GM03348 (cell line): ENCODE measurements around the gene RARS2.
A peak's percentile ranks its signal among the peaks of the same experiment; 100 is the strongest.
"Not testable (repeated sequence)": the region's sequence is repeated elsewhere in the genome, so short reads cannot be mapped to it uniquely, and the experiment has no call there.

Experiments
- DNase-seq: peaks from one replicate; pipeline ENCODE4 v3.0.0; 2012; ENCODE audit warnings: low spot score

RARS2 gene, protein sequence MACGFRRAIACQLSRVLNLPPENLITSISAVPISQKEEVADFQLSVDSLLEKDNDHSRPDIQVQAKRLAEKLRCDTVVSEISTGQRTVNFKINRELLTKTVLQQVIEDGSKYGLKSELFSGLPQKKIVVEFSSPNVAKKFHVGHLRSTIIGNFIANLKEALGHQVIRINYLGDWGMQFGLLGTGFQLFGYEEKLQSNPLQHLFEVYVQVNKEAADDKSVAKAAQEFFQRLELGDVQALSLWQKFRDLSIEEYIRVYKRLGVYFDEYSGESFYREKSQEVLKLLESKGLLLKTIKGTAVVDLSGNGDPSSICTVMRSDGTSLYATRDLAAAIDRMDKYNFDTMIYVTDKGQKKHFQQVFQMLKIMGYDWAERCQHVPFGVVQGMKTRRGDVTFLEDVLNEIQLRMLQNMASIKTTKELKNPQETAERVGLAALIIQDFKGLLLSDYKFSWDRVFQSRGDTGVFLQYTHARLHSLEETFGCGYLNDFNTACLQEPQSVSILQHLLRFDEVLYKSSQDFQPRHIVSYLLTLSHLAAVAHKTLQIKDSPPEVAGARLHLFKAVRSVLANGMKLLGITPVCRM

DNA sequence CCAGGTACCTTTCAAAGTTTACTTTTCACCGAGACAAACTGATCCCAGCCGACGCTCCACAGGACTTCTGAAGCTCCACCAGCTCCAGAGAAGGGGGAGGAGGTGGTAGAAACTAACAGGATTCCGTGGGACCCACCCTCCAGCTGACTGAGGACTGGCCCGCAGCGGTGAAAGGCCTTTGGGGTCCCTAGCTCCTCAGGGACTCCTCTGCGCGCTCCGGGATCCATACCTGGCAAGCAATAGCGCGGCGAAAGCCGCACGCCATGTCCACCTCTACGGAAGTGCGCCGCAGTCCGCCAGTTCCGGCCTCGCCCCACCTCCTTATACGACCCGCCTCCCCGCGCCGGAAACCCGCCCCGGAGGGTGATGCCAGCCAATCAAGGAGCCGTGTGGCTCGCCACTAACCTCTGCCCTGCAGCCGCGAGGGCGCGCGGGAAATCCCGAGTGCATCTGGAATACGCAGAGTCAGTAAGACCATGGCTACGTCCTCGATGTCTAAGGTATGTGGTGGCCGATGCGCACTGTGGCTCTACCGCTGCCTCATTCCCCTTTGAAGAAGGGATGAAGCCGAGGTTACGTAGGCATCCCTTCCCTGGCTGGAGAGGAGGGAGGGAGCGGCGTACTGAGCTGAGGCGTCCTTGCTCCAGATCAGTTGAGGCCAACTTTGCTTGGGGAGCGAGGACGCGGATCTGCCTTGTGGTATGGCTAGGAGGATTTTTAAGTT lies at the start of gene RARS2, which contains the start of gene ORC3:
TSS of gene RARS2 (minus strand) at position 295 of the 724 bp plus-strand sequence. CDS start at position 265, 30 bp downstream.
TSS of gene ORC3 (plus strand) at position 443 of the 724 bp plus-strand sequence. CDS start at position 477, 34 bp downstream.
- DNase-seq, result peak; percentile 99

DNA sequence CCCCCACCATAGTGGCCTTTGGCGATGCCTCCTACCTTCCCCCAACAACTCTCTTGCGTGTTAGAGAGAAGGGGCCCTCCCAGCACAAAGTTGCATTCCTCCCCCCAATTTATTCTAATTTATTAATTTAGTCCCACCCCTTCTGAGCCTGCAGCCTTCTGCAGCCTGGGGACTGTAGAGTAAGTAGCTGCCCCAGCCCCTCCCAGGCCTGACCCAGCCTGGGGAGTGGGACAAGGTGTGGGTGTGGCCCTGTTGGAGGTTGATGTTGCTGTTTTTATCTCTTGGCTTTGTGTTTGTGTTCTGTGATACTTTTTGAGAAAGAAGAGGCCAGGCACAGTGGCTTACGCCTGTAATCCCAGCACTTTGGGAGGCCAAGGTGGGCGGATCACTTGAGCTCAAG lies 49.6 kb upstream of the RARS2 start:
- no peak for DNase-seq

DNA sequence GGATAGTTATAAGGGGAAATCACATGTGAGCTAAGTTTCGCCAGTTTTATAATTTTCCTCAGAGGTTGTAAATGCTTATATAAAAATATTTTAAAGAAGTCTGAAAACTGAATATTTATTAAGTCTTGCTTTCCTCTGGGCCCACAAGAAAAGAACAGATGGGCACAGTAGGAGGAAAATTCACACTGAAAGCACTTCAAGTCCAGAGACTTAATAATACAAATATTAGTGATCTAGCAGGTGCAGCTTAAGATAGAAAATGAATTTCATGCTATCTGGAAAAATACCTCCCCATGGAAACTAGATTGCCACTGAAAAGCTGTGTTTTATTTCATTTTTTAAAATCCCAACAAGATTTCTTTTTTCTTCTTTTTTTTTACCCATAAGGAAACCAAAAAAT lies 47.3 kb upstream of the RARS2 start:
- DNase-seq, result no peak

DNA sequence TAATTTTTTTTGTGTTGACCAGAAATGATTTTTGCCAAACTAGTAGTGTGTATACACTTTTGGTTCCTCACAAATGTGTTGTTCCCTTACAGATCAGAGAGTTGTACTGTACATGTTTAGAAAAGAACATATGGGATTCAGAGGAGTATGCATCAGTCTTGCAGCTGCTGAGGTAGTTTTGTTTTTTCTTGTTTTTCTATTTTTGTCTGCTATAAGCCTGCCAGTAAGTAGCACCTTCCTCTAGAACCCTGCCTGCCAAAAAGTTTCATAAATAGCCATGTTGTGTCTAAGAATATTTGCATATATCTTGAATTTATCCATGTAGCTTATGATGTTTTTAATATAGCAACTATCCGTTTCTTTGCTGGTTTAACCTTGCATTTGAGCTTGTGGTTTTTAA lies 46.5 kb upstream of the RARS2 start:
- no peak for DNase-seq

DNA sequence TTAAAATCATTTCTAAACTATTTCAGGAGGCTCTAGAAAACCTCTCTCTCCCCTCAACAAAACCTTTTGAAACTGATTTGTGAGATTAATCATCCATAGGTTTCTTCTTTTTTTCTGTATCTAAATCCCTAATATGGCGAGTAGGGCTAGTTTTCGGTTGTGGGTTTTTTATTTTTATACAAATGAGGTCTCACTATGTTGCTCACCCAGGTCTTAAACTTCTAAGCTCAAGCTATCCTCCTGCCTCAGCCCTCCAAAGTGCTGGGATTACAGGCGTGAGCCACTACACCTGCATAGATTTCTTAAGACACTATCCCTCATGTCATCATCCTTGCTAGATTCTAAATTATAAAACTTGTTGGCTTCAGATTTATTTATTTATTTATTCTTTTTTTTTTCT lies 44.1 kb upstream of the RARS2 start:
- no peak for DNase-seq

DNA sequence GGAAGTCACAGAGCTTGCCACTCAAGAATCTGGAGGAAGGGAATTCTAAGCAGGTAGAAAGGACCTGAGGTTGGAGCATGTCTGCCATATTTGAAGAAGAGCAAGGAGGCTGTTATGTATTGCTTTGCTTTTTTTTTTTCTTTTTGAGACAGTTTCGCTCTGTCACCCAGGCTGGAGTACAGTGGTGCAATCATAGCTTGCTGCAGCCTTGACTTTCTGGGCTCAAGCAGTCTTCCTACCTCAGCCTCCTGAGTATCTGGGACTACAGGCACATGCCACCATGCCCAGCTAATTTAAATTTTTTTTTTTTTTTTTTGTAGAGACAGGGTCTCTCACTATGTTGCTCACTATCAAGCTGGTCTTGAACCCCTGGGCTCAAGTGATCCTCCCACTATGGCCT lies 41.0 kb upstream of the RARS2 start:
- DNase-seq, result no peak

DNA sequence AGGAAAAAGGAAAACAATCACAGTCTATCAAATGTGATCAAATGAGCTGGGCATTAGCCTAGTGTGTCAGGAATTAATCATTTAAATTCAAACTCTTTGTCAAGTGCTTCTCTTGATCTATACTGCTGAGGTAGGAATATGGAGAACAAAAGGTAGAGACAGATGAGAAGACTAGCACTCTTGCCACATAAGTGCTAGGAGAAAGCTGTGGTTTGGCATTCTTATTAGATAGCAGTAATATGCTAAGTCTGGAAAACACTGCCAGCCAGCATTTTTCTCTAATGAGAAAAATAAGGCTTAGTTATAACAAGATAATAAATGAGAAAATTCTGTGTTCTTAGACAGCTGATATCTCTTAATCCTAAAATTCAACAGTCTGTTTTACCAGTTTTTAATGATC lies 39.1 kb upstream of the RARS2 start:
- DNase-seq, result peak; percentile 62

DNA sequence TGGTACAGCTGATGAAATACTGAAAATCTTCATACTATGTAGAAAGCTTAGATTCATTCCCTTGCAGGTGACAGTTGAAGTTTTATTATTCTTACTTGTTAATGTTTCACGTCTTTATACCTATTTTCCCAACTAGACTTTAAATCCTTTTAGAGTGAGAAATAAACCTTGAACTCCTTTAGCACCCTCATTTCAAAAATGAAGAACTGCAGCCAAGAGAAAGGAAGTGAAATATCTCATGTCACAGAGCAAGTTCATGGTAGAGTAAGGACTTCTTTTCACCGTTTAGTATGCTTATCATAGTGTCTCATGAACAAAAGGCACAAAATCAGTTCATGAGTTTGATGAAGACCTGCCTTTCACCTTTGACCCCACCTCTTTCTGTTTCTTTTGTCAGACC lies 38.6 kb upstream of the RARS2 start:
- DNase-seq, result no peak

DNA sequence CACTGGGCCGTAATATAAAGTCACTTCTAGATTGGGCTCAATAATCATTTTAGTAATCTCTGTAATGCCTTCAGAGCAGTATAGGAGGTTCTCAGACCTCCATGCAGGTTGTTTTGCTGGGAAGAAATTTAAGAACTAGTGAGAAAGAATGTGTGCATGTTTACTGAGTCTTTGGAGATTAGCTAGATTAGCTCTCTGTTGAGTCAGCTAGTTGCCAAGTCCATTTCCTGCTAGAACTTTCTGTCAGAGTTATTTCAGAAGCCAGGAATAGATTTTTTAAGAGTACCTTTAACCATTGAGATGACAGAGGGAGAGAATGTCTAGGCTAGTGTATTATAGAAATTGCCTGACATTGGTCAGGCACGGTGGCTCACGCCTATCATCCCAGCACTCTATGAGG lies 33.5 kb upstream of the RARS2 start:
- DNase-seq, result peak; percentile 24

DNA sequence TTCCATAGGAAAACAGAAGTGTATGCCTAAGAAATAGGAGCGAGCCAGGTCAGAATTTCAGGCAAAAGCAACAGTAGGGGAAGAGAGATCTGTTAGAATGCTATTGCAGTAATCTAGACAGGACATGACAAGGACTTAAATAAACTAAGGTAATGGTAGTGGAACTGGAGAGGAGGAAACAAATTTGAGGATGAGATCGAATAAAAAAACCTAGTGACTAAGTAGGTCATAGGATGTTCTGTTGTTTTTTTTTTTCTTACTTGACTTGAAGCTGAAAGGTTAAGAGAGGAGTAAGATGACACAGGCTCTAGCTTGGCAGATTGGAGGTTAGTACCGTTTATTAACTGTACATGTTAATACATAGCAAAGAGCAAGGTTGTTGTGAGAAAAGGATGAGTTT lies 28.7 kb upstream of the RARS2 start:
- no peak for DNase-seq

DNA sequence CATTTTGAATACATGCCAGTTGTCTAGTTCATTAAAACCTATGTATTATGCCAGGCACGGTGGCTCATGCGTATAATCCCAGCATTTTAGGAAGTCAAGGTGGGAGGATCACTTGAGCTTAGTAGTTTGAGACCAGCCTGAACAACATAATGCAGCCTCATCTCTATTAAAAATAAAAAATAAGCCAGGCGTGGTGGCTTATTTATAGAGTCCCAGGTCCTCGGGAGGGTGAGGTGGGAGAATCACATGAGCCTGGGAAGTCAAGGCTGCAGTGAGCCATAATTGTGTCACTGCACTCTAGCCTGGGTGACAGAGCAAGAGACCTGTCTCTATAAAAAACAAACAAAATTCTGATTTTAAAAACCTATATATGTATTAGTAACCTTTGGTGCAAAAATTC lies 27.6 kb upstream of the RARS2 start:
- no peak for DNase-seq

DNA sequence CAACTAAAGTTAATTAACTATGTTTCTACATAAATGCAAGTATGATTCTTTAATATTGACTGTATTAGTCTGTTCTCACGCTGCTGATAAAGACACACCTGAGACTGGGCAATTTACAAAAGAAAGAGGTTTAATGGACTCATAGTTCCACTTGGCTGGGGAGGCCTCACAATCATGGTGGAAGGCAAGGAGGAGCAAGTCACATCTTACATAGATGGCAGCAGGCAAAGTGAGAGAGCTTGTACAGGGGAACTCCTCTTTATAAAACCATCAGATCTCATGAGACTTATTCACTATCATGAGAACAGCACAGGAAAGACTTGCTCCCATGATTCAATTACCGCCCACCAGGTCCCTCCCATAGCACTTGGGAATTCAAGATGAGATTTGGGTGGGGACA lies 23.2 kb upstream of the RARS2 start:
- not testable (repeated sequence) for DNase-seq

DNA sequence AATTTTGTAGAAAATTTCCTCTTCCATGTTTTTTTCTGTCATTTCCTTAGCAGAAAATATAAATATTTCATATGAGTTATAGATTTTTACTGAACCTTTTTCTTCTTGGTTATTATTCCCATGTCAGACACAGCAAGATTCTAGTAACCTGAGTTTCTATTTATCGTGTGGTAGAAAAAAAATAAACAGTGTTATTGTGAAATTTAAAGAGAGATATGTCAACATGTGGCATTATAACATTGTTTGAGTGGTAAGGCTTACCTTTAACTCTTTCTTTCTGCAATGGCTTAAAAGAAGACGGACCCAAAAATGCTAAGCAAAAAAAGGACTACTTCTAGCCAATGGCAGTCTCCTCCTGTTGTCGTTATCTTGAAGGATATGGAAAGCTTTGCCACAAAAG lies 19.0 kb upstream of the RARS2 start:
- no peak for DNase-seq

DNA sequence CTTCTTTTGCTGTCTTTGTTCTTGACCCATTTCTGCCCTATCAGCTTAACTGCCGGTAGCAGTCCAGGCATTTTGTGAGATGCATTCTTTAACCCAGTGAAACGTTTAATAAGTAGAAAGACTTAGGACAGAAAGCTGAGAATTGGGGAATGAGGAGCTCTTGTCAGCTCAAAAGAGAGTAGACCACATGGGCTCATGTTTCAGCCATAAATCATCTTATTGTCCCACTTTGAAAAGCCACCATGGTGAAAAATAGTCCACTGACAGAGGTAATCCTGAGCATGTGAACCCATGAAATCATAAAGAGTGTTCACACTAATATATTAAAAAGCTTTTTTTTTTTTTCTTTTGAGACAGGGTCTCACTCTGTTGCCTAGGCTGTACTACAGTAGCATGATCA lies 16.4 kb upstream of the RARS2 start:
- DNase-seq, result no peak

DNA sequence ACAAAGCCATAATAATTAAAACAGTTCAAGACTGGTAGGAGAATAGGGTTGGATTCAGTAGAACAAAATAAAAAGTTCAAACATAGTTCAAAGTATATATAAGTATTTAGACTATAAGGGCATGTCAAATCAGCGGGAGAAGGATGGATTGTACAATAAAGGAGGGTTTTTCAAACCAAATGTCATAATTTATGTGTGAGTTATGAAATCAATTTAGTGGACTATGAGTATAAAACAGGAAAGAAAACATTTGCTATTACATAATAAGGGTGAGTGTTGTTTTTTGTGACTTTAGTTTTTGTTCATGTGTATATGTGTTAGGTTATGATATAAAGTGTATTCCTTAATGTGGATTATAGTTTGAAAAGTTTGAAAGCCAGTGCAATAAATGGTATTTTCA lies 10.8 kb upstream of the RARS2 start:
- DNase-seq, result no peak

DNA sequence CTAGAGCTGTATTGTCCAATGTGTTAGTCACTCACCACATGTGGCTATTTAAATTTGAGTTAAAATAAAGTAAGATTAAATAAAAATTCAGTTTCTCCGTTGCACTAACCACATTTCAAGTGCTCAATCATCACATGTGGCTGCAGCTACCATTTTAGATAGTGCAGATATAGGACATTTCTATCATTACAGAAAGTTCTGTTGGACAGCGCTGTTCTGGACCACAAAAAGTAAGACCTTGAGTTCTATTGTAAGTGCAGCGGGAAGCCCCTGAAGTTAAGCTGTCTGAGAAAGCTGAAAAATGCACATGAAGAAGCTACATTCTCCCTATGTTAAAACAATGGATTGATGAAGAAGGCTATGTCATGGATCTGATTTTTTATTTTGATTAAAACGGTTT lies 1.2 kb upstream of the RARS2 start:
- no peak for DNase-seq

DNA sequence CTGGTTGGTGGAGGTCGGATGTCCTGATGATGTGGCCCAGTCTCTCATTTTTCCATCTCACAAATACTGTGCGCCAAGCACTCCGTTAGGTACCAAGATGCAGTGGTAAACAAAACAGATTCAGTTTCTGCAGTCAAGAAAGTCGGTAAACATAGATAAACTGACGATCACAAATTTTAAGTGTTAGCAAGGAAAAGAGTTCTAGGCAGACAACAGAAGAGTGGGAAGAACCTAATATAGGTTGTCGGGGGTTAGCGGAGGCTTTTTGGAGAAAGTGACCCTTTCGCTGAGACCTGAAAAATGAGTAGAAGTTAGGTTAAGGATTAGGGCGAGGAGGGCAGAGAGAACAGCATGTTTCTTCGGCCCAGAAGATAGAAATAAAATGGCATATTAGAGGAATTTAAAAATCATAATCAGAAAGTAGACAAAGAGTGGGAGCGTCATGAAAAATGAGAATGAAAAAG lies 662 bp upstream of the RARS2 start:
- DNase-seq, result no peak

DNA sequence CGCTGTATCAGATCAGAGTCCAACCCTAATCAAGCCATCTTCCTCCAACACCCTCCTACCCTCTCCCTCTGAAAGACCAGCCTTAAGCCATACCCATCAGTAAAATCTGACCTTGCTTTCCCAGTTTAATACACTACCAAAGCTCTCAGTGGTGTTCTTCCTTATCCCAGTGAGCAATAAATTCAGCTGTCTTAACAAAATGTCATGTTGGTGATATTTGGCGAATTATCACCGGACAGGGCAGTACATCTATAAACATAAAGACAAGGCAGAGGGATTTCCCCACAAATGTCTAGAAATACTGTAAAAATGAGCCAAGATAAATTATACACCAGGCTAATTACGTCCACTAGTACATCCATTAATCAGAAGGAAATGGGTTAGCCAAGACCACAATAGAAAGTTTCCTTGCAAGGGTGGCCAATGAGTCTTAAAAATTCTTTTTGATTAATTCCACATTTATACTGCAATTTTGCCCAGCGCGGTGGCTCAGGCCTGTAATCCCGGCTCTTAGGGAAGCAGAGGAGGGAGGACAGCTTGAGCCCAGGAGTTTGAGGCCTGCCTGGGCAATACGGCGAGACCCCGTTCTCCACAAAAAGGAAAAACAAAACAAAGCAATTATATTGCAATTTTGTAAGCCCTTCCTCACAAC lies 905 bp downstream of the RARS2 start:
- peak; percentile 18 for DNase-seq

DNA sequence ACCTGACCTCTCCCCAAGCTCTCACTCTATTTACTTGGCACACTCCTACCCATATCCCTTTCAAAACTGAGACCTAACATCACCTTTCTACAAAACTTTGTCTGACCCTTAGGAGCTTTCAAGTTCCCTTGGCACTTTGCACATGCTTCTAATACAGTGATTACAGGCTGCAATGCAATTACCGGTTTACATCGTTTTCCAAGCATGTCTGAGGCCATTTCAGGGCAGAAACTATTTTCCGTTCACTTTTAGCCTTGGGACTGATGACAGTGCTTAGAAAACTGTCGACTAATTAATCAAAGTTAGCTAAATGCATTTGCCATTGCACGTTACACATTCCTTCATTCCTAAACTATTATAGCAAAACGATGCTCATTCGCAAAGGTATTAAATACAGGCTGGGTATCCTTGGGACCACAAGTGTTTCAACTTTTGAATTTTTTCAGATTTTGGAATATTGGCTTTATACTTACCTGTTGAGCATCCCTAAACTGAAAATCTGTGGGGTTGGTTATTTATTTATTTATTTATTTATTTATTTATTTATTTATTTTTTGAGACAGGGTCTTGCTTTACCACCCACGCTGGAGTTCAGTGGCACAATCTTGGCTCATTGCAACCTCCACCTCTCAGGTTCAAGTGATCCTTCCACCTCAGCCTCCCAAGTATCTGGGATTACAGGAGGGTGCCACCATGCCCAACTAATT lies 3.3 kb downstream of the RARS2 start:
- no peak for DNase-seq

DNA sequence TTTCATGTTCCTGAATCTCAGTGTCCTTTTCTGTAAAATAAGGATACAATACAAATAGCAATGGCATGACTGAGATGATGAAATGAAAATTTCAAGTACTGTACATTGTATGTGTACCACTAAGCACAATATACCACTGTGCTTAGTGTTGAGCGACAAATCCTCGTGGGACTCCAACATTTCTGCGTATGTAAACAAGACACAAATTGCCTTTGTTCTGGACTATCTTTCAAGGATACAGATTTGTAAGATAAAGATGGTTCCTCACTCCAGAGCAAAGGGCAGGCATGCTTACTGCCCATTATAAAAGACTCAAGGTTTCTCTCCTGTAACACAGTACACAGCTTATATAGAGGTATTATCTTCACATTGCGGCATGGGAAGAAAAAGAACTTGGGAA lies 6.0 kb downstream of the RARS2 start:
- no peak for DNase-seq

DNA sequence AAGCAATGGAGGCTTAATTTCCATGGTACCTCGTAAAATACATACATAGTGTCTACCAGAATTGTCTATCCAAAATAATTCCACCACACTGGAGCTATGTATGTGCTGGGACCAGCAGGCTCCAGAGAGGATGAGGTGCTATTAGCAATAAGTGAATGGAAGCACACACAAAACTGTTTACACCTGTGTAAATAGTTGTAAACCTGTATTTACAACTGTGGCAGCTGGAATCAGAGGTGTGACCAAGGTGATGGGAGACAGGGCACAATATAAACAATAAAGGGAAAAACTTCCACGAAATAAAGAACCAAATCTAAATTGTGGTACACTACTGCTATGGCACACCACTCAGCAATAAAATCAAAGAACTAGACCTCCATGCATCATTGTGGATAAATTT lies 14.4 kb downstream of the RARS2 start:
- DNase-seq, result no peak
